ENCODE measurements around the gene ZNF3.

DNA sequence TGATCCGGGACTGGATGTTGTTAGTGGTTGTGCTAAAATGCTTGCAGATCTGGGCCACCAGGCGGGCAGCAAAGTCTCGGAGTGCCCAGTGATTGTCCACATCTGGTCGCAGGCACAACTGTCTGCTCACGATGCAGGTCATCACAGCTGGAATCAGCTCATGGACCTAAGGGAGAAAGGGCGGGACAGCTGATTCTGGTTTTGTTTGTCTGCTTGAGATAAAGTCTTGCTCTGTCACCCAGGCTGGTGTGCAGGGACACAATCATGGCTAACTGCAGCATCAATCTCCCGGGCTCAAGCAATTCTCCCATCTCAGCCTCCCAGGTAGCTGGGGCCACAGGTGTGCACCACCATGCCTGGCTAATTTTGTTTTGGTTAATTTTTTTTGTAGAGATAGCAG, 29.6 kb upstream of the ZNF3 start:
- TF ChIP-seq POU6F1 (CRISPR knock-in tag; IDR thresholded peaks at IDR 0.05; ENCODE audit: borderline replicate concordance, low read depth) (no peak), RARB (CRISPR knock-in tag; IDR thresholded peaks at IDR 0.05) (no peak), ZNF70 (CRISPR knock-in tag; IDR thresholded peaks at IDR 0.05) (no peak), ZFP30 (CRISPR knock-in tag; IDR thresholded peaks at IDR 0.05) (no peak), PPARA (CRISPR knock-in tag; IDR thresholded peaks at IDR 0.05; ENCODE audit: borderline replicate concordance) (no peak), ZFP3 (CRISPR knock-in tag; IDR thresholded peaks at IDR 0.05) (no peak), ESRRG (CRISPR knock-in tag; IDR thresholded peaks at IDR 0.05) (no peak), ARNTL (CRISPR knock-in tag; IDR thresholded peaks at IDR 0.05; ENCODE audit: borderline replicate concordance, low read depth) (no peak), OSR1 (CRISPR knock-in tag; IDR thresholded peaks at IDR 0.05) (no peak)
- TF ChIP-seq, protein P1, sequence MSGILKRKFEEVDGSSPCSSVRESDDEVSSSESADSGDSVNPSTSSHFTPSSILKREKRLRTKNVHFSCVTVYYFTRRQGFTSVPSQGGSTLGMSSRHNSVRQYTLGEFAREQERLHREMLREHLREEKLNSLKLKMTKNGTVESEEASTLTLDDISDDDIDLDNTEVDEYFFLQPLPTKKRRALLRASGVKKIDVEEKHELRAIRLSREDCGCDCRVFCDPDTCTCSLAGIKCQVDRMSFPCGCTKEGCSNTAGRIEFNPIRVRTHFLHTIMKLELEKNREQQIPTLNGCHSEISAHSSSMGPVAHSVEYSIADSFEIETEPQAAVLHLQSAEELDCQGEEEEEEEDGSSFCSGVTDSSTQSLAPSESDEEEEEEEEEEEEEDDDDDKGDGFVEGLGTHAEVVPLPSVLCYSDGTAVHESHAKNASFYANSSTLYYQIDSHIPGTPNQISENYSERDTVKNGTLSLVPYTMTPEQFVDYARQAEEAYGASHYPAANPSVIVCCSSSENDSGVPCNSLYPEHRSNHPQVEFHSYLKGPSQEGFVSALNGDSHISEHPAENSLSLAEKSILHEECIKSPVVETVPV (CRISPR knock-in tag; IDR thresholded peaks at IDR 0.05) = no peak
- TF ChIP-seq, protein P2, sequence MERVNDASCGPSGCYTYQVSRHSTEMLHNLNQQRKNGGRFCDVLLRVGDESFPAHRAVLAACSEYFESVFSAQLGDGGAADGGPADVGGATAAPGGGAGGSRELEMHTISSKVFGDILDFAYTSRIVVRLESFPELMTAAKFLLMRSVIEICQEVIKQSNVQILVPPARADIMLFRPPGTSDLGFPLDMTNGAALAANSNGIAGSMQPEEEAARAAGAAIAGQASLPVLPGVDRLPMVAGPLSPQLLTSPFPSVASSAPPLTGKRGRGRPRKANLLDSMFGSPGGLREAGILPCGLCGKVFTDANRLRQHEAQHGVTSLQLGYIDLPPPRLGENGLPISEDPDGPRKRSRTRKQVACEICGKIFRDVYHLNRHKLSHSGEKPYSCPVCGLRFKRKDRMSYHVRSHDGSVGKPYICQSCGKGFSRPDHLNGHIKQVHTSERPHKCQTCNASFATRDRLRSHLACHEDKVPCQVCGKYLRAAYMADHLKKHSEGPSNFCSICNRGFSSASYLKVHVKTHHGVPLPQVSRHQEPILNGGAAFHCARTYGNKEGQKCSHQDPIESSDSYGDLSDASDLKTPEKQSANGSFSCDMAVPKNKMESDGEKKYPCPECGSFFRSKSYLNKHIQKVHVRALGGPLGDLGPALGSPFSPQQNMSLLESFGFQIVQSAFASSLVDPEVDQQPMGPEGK (CRISPR knock-in tag; IDR thresholded peaks at IDR 0.05; ENCODE audit: borderline replicate concordance) = no peak
- TF ChIP-seq, protein P3, sequence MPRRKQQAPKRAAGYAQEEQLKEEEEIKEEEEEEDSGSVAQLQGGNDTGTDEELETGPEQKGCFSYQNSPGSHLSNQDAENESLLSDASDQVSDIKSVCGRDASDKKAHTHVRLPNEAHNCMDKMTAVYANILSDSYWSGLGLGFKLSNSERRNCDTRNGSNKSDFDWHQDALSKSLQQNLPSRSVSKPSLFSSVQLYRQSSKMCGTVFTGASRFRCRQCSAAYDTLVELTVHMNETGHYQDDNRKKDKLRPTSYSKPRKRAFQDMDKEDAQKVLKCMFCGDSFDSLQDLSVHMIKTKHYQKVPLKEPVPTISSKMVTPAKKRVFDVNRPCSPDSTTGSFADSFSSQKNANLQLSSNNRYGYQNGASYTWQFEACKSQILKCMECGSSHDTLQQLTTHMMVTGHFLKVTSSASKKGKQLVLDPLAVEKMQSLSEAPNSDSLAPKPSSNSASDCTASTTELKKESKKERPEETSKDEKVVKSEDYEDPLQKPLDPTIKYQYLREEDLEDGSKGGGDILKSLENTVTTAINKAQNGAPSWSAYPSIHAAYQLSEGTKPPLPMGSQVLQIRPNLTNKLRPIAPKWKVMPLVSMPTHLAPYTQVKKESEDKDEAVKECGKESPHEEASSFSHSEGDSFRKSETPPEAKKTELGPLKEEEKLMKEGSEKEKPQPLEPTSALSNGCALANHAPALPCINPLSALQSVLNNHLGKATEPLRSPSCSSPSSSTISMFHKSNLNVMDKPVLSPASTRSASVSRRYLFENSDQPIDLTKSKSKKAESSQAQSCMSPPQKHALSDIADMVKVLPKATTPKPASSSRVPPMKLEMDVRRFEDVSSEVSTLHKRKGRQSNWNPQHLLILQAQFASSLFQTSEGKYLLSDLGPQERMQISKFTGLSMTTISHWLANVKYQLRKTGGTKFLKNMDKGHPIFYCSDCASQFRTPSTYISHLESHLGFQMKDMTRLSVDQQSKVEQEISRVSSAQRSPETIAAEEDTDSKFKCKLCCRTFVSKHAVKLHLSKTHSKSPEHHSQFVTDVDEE (CRISPR knock-in tag; IDR thresholded peaks at IDR 0.05) = no peak

Measured in SK-N-SH treated with all-trans-retinoic acid at 6 μM for 48 hours (cell line).